GM23338 (cell line): ENCODE data around the gene RAB4A. TPM values are rescaled to one million over a fixed set of nuclear protein-coding genes. Genes with fewer than 3 reads are reported as not detected.

ENCODE experiments used
- ATAC-seq: fragments of 200-7000 bp; cut with Tn5 transposase; 3 replicates; pipeline ENCODE4 v1.9.1; 2020
- DNase-seq: peaks from one replicate; pipeline ENCODE4 v3.0.0-alpha.2; 2015; ENCODE audit warnings: low spot score
- H2AFZ ChIP-seq: fragments of 200-600 bp; sonication (generic); 2 replicates; pipeline ENCODE4 v1.8.0; 2016; ENCODE audit warnings: antibody characterized with exemption, mild to moderate bottlenecking, moderate library complexity
- H3F3A ChIP-seq: fragments of 200-600 bp; sonication (generic); replicated peaks from 2 replicates; pipeline ENCODE4 v1.8.0; 2017; ENCODE audit warnings: antibody characterized with exemption, mixed run types, low read depth
- H3K27ac ChIP-seq: fragments of 200-600 bp; sonication (generic); 2 replicates; pipeline ENCODE4 v1.6.1; 2016; ENCODE audit warnings: low read depth
- H3K27me3 ChIP-seq: fragments of 200-600 bp; sonication (generic); 2 replicates; pipeline ENCODE4 v1.8.0; 2016; ENCODE audit warnings: mild to moderate bottlenecking, mixed run types, moderate library complexity; ENCODE audit not compliant: insufficient read depth
- H3K36me3 ChIP-seq: fragments of 200-600 bp; sonication (generic); 2 replicates; pipeline ENCODE4 v1.8.0; 2016; ENCODE audit warnings: mild to moderate bottlenecking; ENCODE audit not compliant: insufficient read depth
- H3K4me1 ChIP-seq: fragments of 200-600 bp; sonication (generic); 2 replicates; pipeline ENCODE4 v1.8.0; 2016; ENCODE audit warnings: mild to moderate bottlenecking, moderate library complexity; ENCODE audit not compliant: insufficient read depth
- H3K4me2 ChIP-seq: fragments of 200-600 bp; sonication (generic); 2 replicates; pipeline ENCODE4 v1.7.1; 2017; ENCODE audit warnings: mixed run types
- H3K4me3 ChIP-seq: fragments of 200-600 bp; sonication (generic); 2 replicates; pipeline ENCODE4 v1.6.1; 2016; ENCODE audit warnings: mixed run types
- H3K79me2 ChIP-seq: fragments of 200-600 bp; sonication (generic); replicated peaks from 2 replicates; pipeline ENCODE4 v1.8.0; 2017; ENCODE audit warnings: mild to moderate bottlenecking; ENCODE audit not compliant: insufficient read depth
- H3K9me2 ChIP-seq: fragments of 200-600 bp; sonication (generic); 2 replicates; pipeline ENCODE4 v1.8.0; 2017; ENCODE audit not compliant: insufficient read depth
- H4K20me1 ChIP-seq: fragments of 200-600 bp; sonication (generic); replicated peaks from 2 replicates; pipeline ENCODE4 v1.8.0; 2017; ENCODE audit warnings: mild to moderate bottlenecking; ENCODE audit not compliant: insufficient read depth
- H3K27ac Mint-ChIP-seq: 2 replicates; pipeline ENCODE4 v1.8.0; 2020; ENCODE audit warnings: inconsistent platforms, mild to moderate bottlenecking, moderate library complexity, mixed read lengths
- H3K27me3 Mint-ChIP-seq: 3 replicates; pipeline ENCODE4 v1.8.0; 2022; ENCODE audit warnings: low read depth, mild to moderate bottlenecking, moderate library complexity, mixed read lengths, inconsistent platforms; ENCODE audit not compliant: insufficient read depth, poor library complexity
- H3K36me3 Mint-ChIP-seq: 3 replicates; pipeline ENCODE4 v1.8.0; 2021; ENCODE audit warnings: low read depth, mild to moderate bottlenecking, inconsistent platforms, moderate library complexity, mixed read lengths
- H3K4me1 Mint-ChIP-seq: 3 replicates; pipeline ENCODE4 v1.8.0; 2020; ENCODE audit warnings: mild to moderate bottlenecking, inconsistent platforms, mixed read lengths
- H3K4me3 Mint-ChIP-seq: 3 replicates; pipeline ENCODE4 v1.8.0; 2021; ENCODE audit warnings: moderate library complexity, mild to moderate bottlenecking, inconsistent platforms, mixed read lengths
- H3K9me3 Mint-ChIP-seq: 3 replicates; pipeline ENCODE4 v1.8.0; 2020; ENCODE audit warnings: moderate library complexity, mild to moderate bottlenecking, inconsistent platforms, mixed read lengths
- CREB1 ChIP-seq: fragments of 250-450 bp; sonication (Bioruptor Pico); IDR thresholded peaks from 2 replicates; pipeline ENCODE4 v1.5.0; 2020; ENCODE audit warnings: low read depth, mild to moderate bottlenecking, moderate library complexity
- CTCF ChIP-seq, 2 experiments: fragments of 200-600 bp in 1 of 2; sonication (generic) in 1 of 2; conservative IDR thresholded peaks; 2 replicates each; pipeline versions ENCODE4 v1.5.1 to v1.6.1; 2016 to 2017; ENCODE audit warnings: antibody characterized with exemption in 2 of 2, low read depth in 2 of 2, mild to moderate bottlenecking in 2 of 2, moderate library complexity in 1 of 2
- EZH2 ChIP-seq: fragments of 200-600 bp; sonication (generic); IDR thresholded peaks from one replicate; pipeline ENCODE4 v1.8.0; 2017; ENCODE audit warnings: antibody characterized with exemption, mild to moderate bottlenecking, low read depth; ENCODE audit not compliant: unreplicated experiment
- EZH2phosphoT487 ChIP-seq: fragments of 200-600 bp; sonication (generic); IDR thresholded peaks from one replicate; pipeline ENCODE4 v1.8.1; 2018; ENCODE audit warnings: antibody characterized with exemption; ENCODE audit not compliant: unreplicated experiment
- JUNB ChIP-seq: IDR thresholded peaks from one replicate; pipeline ENCODE4 v1.6.1; 2016; ENCODE audit warnings: antibody characterized with exemption; ENCODE audit not compliant: unreplicated experiment
- NANOG ChIP-seq: IDR thresholded peaks from 2 replicates; pipeline ENCODE4 v1.6.1; 2016; ENCODE audit warnings: antibody characterized with exemption, borderline replicate concordance
- POLR2AphosphoS5 ChIP-seq: IDR thresholded peaks from 2 replicates; pipeline ENCODE4 v1.6.1; 2016; ENCODE audit warnings: antibody characterized with exemption, low read depth
- REST ChIP-seq: IDR thresholded peaks from one replicate; pipeline ENCODE4 v1.6.1; 2018; ENCODE audit warnings: antibody characterized with exemption; ENCODE audit not compliant: unreplicated experiment
- STAT1 ChIP-seq: IDR thresholded peaks from one replicate; pipeline ENCODE4 v1.6.1; 2016; ENCODE audit warnings: antibody characterized with exemption; ENCODE audit not compliant: unreplicated experiment
- ZNF114 ChIP-seq: fragments of 250-450 bp; sonication (Bioruptor Pico); IDR thresholded peaks from 2 replicates; pipeline ENCODE4 v1.5.0; 2020; ENCODE audit warnings: mild to moderate bottlenecking, moderate library complexity
- ZNF331 ChIP-seq: fragments of 250-450 bp; sonication (Bioruptor Pico); IDR thresholded peaks from 2 replicates; pipeline ENCODE4 v1.5.0; 2020; ENCODE audit warnings: low read depth, mild to moderate bottlenecking, moderate library complexity
- polyA plus RNA-seq: library from polyadenylated mRNA; unstranded; fragments of >200 nt; fragmentation: Nextera tagmentation; extraction: Ambion mirVana; gene quantifications from 2 replicates; pipeline ENCODE4 v1.2.1, GENCODE V29; 2016
- total RNA-seq: library from RNA; depleted of rRNA; stranded (reverse); fragments of >200 nt; shearing (Covaris generic); gene quantifications from 2 replicates; pipeline ENCODE4 v1.2.3, GENCODE V29; 2014
- TF ChIP-seq, protein P1 (sequence below): IDR thresholded peaks from 2 replicates; pipeline ENCODE4 v1.6.1; 2016; ENCODE audit warnings: antibody characterized with exemption
- TF ChIP-seq, protein P2 (sequence below): fragments of 250-450 bp; sonication (Bioruptor Pico); IDR thresholded peaks from 2 replicates; pipeline ENCODE4 v1.5.0; 2020; ENCODE audit warnings: mild to moderate bottlenecking, moderate library complexity

RAB4A gene
- total and polyA plus RNA-seq, 2 experiments from 2014 or later: 37.5 to 50.8 TPM

DNA sequence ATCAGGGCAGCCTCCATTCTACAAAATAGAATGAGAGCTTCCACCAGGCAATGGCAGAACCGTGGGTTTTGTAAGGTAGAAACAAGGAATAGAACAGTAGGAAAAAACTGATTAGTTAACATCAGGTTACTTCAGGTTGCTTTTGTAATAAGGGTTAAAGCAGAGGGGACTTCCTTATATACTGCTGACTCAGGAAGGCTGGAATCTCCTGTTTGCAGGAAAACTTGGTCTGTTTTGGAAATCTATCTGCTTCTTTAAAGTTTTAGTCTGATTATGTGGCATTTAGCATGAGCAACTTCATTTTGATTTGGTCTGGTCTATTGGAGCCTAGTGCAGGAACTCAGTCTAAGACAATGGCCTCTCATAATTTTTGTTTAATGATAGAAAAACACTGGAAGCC, 32.7 kb upstream of the RAB4A start:
- no peak overlapping the region for H2AFZ ChIP-seq
- TF ChIP-seq JUNB (no peak), EZH2phosphoT487 (no peak), NANOG (no peak), ZNF114 (CRISPR knock-in tag) (no peak), EZH2 (no peak), STAT1 (no peak), REST (no peak), ZNF331 (CRISPR knock-in tag) (no peak), CTCF (conservative IDR thresholded peaks at IDR 0.05; ENCODE audit: low read depth in 2 of 2) (no peak), POLR2AphosphoS5 (no peak), CREB1 (CRISPR knock-in tag) (no peak)
- TF ChIP-seq, protein P1, sequence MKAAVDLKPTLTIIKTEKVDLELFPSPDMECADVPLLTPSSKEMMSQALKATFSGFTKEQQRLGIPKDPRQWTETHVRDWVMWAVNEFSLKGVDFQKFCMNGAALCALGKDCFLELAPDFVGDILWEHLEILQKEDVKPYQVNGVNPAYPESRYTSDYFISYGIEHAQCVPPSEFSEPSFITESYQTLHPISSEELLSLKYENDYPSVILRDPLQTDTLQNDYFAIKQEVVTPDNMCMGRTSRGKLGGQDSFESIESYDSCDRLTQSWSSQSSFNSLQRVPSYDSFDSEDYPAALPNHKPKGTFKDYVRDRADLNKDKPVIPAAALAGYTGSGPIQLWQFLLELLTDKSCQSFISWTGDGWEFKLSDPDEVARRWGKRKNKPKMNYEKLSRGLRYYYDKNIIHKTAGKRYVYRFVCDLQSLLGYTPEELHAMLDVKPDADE: no peak
- TF ChIP-seq, protein P2, sequence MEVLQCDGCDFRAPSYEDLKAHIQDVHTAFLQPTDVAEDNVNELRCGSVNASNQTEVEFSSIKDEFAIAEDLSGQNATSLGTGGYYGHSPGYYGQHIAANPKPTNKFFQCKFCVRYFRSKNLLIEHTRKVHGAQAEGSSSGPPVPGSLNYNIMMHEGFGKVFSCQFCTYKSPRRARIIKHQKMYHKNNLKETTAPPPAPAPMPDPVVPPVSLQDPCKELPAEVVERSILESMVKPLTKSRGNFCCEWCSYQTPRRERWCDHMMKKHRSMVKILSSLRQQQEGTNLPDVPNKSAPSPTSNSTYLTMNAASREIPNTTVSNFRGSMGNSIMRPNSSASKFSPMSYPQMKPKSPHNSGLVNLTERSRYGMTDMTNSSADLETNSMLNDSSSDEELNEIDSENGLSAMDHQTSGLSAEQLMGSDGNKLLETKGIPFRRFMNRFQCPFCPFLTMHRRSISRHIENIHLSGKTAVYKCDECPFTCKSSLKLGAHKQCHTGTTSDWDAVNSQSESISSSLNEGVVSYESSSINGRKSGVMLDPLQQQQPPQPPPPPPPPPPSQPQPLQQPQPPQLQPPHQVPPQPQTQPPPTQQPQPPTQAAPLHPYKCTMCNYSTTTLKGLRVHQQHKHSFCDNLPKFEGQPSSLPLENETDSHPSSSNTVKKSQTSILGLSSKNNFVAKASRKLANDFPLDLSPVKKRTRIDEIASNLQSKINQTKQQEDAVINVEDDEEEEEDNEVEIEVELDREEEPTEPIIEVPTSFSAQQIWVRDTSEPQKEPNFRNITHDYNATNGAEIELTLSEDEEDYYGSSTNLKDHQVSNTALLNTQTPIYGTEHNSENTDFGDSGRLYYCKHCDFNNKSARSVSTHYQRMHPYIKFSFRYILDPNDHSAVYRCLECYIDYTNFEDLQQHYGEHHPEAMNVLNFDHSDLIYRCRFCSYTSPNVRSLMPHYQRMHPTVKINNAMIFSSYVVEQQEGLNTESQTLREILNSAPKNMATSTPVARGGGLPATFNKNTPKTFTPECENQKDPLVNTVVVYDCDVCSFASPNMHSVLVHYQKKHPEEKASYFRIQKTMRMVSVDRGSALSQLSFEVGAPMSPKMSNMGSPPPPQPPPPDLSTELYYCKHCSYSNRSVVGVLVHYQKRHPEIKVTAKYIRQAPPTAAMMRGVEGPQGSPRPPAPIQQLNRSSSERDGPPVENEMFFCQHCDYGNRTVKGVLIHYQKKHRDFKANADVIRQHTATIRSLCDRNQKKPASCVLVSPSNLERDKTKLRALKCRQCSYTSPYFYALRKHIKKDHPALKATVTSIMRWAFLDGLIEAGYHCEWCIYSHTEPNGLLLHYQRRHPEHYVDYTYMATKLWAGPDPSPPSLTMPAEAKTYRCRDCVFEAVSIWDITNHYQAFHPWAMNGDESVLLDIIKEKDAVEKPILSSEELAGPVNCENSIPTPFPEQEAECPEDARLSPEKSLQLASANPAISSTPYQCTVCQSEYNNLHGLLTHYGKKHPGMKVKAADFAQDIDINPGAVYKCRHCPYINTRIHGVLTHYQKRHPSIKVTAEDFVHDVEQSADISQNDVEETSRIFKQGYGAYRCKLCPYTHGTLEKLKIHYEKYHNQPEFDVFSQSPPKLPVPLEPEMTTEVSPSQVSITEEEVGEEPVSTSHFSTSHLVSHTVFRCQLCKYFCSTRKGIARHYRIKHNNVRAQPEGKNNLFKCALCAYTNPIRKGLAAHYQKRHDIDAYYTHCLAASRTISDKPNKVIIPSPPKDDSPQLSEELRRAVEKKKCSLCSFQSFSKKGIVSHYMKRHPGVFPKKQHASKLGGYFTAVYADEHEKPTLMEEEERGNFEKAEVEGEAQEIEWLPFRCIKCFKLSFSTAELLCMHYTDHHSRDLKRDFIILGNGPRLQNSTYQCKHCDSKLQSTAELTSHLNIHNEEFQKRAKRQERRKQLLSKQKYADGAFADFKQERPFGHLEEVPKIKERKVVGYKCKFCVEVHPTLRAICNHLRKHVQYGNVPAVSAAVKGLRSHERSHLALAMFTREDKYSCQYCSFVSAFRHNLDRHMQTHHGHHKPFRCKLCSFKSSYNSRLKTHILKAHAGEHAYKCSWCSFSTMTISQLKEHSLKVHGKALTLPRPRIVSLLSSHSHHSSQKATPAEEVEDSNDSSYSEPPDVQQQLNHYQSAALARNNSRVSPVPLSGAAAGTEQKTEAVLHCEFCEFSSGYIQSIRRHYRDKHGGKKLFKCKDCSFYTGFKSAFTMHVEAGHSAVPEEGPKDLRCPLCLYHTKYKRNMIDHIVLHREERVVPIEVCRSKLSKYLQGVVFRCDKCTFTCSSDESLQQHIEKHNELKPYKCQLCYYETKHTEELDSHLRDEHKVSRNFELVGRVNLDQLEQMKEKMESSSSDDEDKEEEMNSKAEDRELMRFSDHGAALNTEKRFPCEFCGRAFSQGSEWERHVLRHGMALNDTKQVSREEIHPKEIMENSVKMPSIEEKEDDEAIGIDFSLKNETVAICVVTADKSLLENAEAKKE (CRISPR knock-in tag): no peak
- no peaks in the 10 kb centered on the region for H3F3A ChIP-seq
- peaks cover 28% of the 10 kb centered on the region for H3K4me1 Mint-ChIP-seq
- no peak overlapping the region for H3K4me3 ChIP-seq
- H3K4me2 ChIP-seq: no peak overlapping the region
- no peaks in the 10 kb centered on the region for H3K79me2 ChIP-seq
- peaks cover 7% of the 10 kb centered on the region for H3K9me3 Mint-ChIP-seq
- H3K36me3 Mint-ChIP-seq: peaks cover 3% of the 10 kb centered on the region; the same call in 2 of the 3 replicates
- no peaks in the 10 kb centered on the region for H4K20me1 ChIP-seq
- no peak overlapping the region for H3K27ac ChIP-seq
- H3K4me3 Mint-ChIP-seq: no peak overlapping the region
- peaks cover 3% of the 10 kb centered on the region; the same call in 1 of the 2 replicates for H3K9me2 ChIP-seq
- H3K27ac Mint-ChIP-seq: no peak overlapping the region
- H3K4me1 ChIP-seq: peaks cover 31% of the 10 kb centered on the region
- ATAC-seq: no peak
- no peaks in the 10 kb centered on the region for H3K27me3 ChIP-seq
- no peaks in the 10 kb centered on the region for H3K36me3 ChIP-seq
- H3K27me3 Mint-ChIP-seq: peaks cover 2% of the 10 kb centered on the region
- no peak for DNase-seq
